ENCODE data around the gene SCLT1. TPM values are rescaled to one million over a fixed set of nuclear protein-coding genes. Genes with fewer than 3 reads are reported as not detected.

SCLT1 gene
- total RNA-seq, 1 donor from 2014 or later: 14.4 TPM

DNA sequence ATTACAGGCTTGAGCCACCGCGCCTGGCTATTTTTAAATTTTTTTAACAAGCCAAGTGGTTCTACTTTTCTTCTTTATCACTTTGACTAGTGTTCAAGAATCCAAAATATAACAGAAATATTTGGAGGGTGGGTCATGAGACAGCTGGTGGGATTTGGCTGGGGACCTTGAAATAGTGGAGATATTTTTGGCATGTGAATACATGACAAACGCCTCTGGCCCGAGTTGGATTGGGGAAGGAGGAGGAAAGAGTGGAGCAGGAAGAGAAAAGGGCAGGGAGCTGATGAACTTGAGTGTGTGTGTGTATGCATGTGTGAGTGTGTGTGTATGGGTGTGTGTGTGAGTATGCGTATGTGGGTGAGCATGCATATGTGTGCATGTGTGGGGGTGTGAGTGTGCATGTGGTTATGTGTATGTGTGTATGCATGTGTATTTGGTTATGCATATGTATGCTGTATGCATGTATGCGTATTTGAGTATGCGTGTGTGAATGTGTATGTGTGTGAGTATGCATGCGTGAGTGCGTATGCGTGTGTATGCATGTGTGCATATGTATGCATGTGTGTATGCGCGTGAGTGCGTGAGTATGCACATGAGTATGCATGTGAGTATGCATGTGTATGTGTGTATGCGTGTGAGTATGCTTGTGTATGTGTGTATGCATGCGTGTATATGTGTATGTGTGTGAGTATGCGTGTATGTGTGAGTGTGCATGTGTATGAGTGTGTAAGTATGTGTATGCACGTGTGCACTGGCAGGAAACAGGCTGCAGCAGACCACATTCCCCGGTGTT lies 234.3 kb downstream of the SCLT1 start:
- H3K27me3 ChIP-seq: no peaks in the 10 kb centered on the region
- H3K4me3 ChIP-seq: no peak overlapping the region
- H3K27ac ChIP-seq: no peak overlapping the region
- ATAC-seq: no peak
- H3K4me1 ChIP-seq: peaks cover 18% of the 10 kb centered on the region
- H3K9me3 ChIP-seq: no peaks in the 10 kb centered on the region
- intact Hi-C loops (cut with DNase I): no loop called here
- H3K36me3 ChIP-seq: peaks cover 71% of the 10 kb centered on the region
- TF ChIP-seq, protein P1, sequence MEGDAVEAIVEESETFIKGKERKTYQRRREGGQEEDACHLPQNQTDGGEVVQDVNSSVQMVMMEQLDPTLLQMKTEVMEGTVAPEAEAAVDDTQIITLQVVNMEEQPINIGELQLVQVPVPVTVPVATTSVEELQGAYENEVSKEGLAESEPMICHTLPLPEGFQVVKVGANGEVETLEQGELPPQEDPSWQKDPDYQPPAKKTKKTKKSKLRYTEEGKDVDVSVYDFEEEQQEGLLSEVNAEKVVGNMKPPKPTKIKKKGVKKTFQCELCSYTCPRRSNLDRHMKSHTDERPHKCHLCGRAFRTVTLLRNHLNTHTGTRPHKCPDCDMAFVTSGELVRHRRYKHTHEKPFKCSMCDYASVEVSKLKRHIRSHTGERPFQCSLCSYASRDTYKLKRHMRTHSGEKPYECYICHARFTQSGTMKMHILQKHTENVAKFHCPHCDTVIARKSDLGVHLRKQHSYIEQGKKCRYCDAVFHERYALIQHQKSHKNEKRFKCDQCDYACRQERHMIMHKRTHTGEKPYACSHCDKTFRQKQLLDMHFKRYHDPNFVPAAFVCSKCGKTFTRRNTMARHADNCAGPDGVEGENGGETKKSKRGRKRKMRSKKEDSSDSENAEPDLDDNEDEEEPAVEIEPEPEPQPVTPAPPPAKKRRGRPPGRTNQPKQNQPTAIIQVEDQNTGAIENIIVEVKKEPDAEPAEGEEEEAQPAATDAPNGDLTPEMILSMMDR (IDR thresholded peaks at IDR 0.05): no peak
- no peak for DNase-seq

DNA sequence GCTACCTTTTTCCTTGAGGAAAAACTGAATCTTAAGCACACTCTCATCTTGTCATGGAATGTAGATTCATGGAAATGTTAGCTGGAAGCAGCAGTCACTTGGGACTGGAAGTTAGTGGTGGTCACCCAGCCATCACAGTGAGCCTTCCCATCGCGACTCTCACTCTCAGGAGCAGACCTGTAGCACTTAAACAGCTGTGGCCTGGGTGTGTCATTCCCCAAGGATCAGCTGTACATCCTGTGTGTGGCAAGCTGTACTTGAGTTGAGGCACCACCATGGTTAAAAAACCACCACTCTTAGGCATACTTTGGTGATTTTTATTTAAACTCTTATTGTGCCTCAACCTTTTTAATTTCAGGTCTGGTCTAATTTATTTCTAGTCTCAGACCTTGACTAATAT lies 237.1 kb downstream of the SCLT1 start:
- H3K4me1 ChIP-seq: peaks cover 6% of the 10 kb centered on the region
- H3K36me3 ChIP-seq: peaks cover 83% of the 10 kb centered on the region
- H3K9me3 ChIP-seq: no peaks in the 10 kb centered on the region
- no peak overlapping the region for H3K4me3 ChIP-seq
- ATAC-seq: no peak
- DNase-seq: no peak
- H3K27me3 ChIP-seq: no peaks in the 10 kb centered on the region
- intact Hi-C loops (cut with DNase I): no loop called here
- no peak overlapping the region for H3K27ac ChIP-seq
- TF ChIP-seq, protein P1 (IDR thresholded peaks at IDR 0.05): no peak

DNA sequence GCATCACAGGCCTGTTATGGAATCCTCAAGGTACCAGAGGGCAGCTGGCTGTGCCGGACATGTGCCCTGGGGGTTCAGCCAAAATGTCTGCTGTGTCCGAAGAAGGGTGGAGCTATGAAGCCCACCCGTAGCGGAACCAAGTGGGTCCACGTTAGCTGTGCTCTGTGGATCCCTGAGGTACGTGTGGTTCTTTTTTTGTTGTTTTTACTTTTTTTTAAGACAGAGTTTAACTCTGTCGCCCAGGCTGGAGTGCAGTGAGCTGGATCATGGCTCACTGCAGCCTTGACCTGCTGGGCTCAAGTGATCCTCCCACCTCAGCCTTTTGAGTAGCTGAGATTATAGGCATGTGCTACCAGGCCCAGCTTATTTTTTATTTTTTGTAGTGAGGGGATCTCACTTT lies 237.7 kb downstream of the SCLT1 start:
- Histone ChIP-seq H3K9me3 (no peaks in the 10 kb centered on the region), H3K27ac (no peak overlapping the region), H3K27me3 (no peaks in the 10 kb centered on the region), H3K4me3 (no peak overlapping the region), H3K36me3 (peaks cover 84% of the 10 kb centered on the region), H3K4me1 (peaks cover 6% of the 10 kb centered on the region)
- DNase-seq: no peak
- no peak for ATAC-seq
- intact Hi-C loops (cut with DNase I): no loop called here
- TF ChIP-seq, protein P1 (IDR thresholded peaks at IDR 0.05): no peak

DNA sequence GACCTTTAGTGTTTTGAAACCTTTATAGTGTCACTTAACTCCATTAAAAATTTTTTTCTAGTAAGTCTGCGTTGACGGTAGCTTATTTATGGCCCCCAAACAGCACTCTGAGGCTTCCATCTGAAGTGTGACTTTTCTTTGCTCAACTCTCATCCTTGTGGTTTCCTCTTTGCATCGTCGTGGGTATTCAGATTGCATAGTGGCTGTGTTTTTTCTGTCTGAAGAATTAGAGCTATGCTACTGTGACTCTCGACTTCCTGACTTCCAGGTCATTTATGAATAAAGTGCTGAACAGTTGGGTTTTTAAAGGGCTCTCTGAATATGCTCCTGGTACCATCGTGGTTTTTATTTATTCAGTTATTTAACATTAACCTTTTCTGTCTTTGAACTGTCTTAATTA lies 238.9 kb downstream of the SCLT1 start:
- DNase-seq (no peak), ATAC-seq (peak; percentile 37)
- H3K27ac ChIP-seq: no peak overlapping the region
- H3K36me3 ChIP-seq: peaks cover 86% of the 10 kb centered on the region
- peaks cover 5% of the 10 kb centered on the region for H3K4me1 ChIP-seq
- no peaks in the 10 kb centered on the region for H3K27me3 ChIP-seq
- intact Hi-C loops (cut with DNase I): no loop called here
- no peaks in the 10 kb centered on the region for H3K9me3 ChIP-seq
- TF ChIP-seq, protein P1 (IDR thresholded peaks at IDR 0.05): no peak
- H3K4me3 ChIP-seq: no peak overlapping the region

DNA sequence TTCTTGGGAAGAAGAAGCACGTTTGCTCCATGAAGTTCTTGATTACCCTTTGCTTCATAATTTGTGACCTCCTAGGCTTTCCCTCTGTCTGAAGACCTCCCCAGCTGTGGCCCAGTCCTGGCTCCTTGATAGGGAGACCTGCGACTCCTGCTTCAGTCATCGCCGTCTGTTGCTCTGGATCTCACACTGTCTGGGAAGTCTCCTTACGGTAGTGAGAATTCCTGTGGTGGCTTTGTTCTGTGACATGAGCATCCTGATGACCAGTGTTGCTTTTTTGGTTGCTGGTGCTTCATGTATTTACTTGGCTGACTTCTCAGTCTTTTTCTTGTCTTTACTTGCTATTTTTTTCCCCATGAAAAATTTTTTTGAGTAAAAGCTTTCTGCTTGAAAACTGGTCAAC lies 239.6 kb downstream of the SCLT1 start:
- H3K4me3 ChIP-seq: no peak overlapping the region
- no peak overlapping the region for H3K27ac ChIP-seq
- H3K9me3 ChIP-seq: no peaks in the 10 kb centered on the region
- intact Hi-C loops (cut with DNase I): no loop called here
- no peaks in the 10 kb centered on the region for H3K27me3 ChIP-seq
- ATAC-seq (no peak), DNase-seq (no peak)
- peaks cover 93% of the 10 kb centered on the region for H3K36me3 ChIP-seq
- TF ChIP-seq, protein P1 (IDR thresholded peaks at IDR 0.05): no peak
- H3K4me1 ChIP-seq: no peaks in the 10 kb centered on the region
